HG03139 (cell line): ENCODE results near the gene FLYWCH1.

Source experiments
- ATAC-seq: cut with Tn5 transposase; IDR thresholded peaks from one replicate; pipeline ENCODE4 v1.9.1; 2021; ENCODE audit not compliant: unreplicated experiment

Gene FLYWCH1

DNA sequence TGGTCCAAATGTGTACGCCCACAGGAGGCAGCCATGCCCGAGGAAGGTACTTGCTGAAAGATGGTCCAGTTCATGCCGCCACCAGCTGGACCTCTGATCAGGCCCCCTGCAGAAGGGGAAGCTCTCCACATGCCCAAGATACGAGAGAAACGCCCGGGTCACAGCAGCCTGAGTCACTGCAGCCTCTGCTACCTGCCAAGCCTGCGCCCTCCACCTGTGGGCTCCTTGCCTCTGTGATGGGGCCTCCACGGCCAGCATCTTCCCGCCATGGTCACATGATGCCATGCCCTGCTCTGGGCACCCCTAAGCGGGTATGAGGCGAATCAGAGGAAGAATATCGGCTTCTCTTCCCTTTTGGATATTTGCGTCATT, 38.6 kb downstream of the FLYWCH1 start:
- no peak for ATAC-seq

DNA sequence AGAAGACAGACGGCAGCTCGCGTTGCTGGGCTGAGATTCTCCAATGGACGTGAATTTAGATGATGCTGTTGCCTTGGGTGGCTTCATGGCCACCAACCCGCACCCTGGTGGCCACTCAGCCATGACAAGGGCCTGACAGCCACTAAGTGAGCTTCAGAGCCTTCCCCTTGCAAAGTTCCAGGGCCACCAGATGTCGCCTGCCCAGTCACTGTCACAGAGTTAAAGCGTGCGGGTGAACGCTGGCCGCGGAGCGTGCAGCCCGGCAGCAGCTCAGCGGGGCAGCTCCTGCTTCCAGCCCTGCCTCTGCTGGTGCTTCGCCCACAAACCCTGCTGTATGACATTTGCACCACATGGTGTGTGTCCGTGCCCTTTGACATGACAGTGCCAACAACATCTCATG, 39.0 kb downstream of the FLYWCH1 start:
- ATAC-seq = no peak

DNA sequence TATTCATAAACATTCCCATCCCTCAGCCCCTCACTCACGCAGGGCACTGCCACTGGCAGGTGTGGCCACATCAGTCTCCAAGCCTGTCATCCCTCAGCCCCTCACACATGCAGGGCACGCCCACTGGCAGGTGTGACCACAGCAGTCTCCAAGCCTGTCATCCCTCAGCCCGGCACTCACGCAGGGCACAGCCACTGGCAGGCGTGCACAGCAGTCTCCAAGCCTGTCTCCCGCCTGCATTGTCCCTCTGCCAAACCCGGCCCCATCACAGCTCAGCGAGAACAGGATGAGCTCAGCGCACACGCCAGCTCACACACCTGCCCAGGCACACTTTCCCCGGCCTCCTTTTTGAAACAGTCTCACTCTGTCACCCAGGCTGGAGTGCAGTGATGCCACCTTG, 40.9 kb downstream of the FLYWCH1 start:
- no peak for ATAC-seq

DNA sequence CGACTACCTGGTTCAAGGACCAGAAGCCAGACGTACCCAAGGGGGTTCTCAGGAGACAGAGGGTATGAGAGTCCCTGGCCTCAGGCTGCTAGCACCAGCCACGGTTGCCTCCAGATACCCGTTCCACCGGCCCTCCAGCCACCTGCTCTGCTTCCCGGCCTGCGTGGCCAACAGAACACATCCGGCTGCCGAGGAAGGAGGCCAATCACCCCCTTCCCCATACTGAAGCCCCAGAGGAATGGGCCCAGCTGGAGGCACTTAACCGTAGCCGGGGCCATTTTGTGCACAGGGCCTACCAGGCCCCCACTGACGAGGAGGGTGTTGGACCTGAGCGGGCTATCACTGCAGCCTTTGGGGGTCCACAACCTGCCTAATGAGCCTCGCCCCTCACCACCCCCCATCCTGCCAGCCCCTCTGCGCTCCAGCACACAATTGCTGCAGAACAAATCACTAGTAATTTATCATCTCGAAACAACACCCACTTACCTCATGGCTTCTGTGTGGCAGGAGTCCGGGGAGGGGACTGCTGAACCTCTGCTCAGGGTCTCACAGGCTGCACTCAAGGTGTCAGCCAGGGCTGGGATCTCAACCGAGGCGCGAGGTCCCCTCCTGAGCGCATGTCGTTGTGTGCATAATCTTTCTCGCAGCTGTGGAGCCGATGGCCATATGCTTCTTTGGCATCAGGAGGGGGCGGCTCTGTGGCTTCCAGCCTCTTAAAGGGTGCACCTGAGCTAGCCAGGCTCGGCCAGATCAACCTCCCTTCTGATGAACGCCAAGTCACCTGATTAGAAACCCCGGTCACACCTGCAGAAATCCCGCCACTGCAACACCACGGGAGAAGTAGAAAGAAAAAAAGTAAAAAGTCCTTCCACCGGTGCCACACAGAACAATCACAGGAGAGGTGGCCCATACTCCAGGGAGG, 42.2 kb downstream of the FLYWCH1 start:
- ATAC-seq = no peak

DNA sequence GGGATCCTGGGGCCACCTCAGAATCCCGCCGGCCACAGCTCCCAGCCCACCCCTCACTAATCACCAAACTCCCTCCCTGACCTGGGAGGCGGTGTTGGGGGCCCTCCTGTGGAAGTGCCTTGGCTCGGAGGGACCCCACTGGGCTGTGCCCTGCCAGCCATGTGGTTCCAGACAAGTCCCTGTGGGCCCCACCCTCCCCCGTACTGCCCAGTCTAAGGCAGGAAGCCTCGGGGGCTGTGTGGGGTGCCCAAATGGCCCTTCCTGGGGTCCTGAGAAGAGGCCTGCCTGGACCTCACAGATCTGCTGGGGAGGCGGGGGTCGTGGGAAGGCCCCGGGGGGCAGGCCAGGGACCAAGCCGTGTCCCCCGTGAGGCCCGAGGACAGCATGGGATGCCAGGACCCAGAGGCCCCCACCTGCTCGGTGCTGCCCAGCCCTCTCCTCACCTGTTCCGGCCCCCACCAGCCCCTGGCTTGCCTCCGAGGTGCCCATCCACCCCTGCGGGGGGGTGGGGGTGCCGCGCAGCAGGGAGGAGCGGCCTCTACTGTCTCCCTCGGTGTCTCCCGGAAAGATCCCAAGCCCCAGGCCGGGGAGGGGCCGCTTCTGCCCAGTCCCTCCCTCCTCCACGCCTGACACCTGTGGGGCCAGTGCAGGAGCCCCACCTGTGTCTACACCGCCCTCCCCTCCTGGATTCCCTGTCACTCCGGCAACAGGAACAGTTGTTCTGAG, 43.1 kb downstream of the FLYWCH1 start:
- ATAC-seq = no peak

DNA sequence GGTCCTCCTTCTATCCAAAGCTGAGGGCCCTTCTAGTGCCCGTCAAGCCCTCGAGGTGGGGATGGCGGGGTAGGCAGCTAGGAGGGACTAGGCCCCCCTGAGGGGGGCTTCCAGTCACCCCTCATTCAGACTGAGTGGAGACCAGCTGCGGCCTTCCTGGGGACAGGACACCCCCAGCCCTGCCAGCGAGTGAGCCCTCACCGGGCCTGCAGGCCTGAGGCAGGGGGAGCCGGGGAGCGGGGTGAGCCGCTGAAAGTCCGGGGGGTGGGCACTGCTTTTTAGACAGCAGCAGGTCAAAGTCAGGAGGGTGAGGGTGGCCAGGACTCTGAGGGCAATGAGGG, 43.7 kb downstream of the FLYWCH1 start:
- ATAC-seq = no peak

DNA sequence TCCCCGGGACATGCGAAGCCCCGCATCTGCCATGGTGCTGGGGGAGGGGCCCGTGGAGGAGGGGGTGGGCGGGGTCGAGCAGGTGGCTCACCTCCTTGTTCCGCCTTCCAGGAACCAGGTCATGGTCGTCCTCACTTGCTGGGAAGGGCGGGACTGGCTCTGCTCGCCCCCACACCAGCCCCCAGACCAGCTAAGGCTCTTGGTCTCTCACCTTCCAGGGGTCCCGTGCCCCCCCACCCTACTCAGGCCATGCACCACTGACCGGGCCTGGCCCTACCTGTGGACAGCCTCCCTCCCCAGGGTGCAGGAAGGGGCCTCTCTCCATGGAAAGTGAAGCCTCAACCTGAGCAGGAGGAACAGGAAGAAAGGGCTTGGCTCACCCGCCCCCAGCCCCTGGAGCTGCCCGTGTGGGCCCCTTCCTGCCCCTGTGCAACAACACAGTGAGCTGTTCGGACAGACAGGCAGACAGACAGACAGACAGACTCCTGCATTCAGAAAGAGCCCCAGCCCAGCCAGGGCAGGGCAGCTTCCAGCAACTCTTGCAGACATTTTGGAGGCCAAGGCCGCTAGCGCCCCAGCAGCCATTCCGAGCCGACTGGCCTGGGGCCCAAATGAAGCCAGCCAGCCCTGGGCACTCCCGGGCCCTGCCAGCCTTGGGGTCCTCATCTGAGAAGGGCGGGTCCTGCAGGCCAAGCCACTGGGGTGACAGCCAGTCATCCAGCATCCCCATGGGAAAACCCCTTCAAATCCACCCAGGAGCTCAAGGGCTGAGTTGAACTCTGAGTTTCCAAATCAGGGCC, 44.2 kb downstream of the FLYWCH1 start:
- no peak for ATAC-seq

DNA sequence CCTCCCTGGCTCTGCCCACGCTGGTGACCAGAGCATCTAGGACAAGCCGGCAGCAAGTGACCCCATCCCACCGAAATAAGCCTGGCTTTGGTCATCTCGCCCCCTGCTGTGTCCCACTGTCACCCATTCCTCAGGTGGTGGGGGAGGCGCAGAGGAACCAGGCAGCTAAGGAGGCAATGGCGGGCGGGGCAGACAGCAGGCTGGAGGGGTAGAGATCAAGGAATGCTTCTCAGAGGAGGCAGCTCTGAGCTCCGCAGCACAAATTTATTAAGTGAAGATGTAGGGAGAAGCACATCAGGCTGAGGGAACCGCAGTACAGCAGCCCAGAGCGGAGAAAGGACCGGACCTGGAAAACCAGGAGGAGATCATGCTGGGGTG, 44.8 kb downstream of the FLYWCH1 start:
- ATAC-seq = no peak

DNA sequence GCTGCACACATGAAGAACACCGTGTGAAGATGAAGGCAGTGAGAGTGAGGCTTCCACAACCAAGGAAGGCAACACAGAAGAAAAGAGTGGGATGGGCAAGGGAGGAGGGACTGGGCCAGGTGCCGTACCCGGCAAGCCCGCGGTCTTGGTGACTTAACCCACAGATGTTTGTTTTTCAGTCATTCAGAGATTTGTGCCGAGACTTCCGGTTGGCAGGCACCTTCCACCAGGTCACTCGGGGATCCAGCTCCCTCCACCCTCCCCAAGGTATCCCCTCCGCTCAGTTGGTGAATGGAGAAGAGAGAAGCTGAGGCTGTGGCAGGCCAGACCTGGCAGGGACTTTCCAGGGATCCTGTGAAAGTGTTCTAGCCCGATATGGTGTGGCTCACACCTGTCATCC, 47.5 kb downstream of the FLYWCH1 start:
- no peak for ATAC-seq

DNA sequence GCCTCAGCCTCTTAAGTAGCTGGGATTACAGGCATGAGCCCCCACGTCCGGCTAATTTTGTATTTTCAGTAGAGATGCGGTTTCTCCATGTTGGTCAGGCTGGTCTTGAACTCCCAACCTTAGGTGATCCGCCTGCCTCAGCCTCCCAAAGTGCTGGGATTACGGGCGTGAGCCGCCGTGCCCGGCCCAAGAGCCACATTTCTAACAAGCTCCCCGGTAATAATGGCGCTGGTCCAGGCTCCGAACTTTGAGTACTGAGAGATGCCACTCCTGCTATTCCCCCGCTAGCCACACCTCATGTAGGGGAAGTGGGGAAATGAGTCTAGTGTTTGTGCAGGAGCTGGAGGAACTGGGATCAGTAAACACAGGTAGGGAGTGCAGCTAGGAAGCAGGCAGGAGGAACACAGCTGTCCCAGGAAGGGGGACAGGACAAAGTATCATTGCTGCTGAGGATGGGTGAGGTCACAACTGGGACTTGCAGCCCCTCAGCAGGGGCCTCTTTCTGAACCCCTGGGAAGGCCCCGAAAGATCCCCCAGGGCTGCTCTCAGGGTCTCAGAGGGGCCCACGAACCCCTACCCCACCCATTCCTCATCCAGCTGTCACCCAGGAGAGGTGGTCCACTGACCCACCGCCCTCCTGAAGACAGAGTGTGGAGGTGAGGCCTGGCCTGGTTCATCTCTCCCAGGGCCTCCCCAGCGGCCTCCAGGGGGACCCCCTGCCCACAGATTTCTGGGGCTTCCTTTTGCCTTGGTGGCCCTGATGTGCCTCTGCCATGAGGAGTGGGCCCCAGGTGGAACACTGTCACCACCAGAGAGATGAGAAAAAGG, 48.7 kb downstream of the FLYWCH1 start:
- no peak for ATAC-seq

DNA sequence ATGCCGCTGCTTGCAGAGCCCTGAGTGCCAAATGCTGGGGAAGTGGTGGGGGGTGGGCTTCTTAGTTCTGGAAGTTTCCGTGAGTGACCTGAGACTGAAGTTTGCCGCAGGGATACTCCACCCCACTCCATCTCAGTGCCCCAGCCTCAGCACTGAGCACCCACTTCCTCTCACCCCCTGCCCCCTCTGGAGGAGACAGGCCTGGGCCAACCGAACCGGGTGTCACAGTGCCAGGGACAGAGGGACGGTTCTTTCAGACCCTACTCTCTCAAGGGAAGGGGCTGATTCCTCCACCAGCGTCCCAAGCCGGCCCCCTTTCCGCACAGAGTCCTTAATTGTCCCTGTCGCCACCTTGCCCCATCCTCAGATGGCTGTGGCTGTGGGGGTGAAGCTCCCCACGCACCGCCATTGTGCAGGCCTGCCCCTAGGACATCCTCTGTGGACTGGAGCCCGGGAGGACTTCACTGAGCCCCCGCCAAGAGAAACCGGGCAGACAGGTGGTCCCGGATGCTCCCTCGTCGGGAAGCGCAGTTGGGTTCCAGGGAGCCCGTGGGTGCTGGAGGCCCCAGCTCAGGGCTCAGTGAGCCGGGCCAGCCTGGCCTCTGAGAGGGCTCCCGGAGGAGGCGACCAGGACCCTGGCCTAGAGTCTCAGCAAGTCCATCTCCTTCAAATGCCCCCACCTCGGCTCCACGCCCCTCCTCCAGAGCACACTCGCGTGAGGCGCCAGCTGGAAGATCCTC, 50.8 kb downstream of the FLYWCH1 start:
- no peak for ATAC-seq

DNA sequence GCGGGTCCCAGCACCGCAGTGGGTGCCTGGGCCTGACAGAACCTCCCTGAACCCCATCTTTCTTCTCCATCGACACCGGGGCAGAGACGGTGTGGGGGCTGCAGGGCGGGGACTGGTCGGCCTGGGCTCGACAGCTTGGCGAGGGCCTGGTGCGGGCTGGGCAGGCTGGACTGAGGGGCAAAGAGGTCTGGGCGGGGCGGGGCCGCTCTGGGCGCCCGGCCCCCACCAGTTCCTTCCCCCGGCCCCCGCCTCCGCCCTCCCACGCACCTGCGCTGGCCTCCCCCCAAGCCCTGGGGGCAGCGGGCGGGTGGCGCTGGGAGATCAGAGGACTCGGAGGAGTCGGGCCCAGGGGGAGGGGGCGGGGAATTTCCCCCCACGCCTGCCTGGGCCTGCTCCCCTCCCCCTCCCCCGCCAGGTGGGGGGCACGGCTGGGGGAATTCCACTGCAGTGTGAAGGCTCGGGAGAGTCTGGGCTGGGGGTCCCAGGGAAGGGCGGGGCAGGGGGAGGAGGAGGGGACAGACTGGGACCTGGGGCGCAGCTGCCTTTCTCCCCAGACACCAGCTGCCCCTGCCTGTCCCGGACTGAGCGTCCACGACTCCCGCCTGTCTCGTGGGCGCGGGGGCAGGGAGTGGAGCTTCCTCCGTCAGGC, 51.5 kb downstream of the FLYWCH1 start:
- no peak for ATAC-seq

DNA sequence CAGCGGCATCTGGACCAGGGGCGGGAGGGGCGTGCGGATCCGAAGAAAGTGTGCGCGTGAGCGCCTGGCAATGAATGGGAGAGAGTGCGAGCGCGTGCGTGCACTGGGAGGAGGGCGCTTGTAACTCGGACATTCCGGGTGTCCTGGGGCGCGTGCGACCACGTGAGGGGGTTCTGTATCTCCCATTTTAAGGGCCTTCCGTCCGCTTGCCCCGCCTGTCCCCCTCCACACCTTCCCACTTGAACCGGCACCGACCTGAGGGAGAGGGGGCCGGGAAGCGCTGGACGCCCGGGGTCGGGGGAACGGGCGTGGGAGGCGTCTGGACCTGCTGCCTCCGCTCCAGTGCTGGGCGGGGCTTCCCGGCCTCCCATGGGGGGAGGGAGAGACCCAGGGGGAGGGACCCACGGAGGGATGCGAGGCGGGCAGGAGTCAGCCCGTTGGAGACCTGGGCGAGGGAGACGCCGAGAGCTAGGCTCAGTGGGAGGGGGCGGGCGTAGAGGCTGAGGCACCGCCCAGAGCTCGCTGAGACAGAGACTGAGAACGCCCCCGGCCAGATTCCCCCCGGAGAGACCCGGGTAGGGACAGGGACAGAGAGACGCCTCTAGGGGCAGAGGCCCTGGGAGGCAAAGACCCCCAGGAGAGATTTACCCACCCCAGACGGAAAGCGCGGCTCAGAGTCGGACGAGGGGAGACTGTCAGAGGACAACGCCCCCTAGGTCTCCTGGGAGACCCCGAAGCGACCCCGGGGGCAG, 52.2 kb downstream of the FLYWCH1 start, which contains the start of gene KREMEN2:
TSS of gene KREMEN2 (plus strand) at position 553 of the 752 bp plus-strand sequence. CDS start 246 bp downstream, outside the sequence.
- no peak for ATAC-seq

DNA sequence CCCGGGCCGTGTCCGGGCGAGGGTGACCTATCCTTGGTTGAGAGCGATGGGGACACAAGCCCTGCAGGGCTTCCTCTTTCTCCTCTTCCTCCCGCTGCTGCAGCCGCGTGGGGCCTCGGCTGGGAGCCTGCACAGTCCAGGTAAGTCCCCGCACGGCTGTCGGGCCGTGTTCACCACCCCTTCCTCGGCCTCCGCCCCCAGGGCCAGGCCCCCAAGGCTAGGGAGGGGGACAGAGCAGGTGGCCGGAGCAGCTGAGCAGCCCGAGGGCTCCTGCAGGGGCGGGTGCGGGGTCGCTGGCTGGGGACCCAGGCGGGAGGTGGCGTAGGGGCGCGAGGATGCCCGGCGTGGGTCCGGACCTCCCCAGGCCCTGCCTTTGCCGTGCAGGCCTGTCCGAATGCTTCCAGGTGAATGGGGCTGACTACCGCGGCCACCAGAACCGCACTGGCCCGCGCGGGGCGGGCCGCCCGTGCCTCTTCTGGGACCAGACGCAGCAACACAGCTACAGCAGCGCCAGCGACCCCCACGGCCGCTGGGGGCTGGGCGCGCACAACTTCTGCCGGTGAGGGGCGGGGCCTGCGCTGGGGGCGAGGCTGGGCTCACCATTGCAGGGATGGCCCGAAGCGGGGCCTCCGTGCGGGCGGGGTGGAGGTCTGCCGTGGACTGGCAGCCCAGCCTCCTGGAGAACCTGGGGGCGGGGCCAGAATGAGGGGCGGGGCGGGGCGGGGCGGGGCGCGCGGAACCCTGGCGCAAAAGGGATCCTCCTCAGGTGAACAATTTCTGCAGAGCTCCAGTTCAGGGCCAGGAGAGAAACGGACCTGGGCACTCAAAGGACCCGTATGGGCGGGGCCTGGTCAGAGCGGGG, 53.0 kb downstream of the FLYWCH1 start:
- no peak for ATAC-seq

DNA sequence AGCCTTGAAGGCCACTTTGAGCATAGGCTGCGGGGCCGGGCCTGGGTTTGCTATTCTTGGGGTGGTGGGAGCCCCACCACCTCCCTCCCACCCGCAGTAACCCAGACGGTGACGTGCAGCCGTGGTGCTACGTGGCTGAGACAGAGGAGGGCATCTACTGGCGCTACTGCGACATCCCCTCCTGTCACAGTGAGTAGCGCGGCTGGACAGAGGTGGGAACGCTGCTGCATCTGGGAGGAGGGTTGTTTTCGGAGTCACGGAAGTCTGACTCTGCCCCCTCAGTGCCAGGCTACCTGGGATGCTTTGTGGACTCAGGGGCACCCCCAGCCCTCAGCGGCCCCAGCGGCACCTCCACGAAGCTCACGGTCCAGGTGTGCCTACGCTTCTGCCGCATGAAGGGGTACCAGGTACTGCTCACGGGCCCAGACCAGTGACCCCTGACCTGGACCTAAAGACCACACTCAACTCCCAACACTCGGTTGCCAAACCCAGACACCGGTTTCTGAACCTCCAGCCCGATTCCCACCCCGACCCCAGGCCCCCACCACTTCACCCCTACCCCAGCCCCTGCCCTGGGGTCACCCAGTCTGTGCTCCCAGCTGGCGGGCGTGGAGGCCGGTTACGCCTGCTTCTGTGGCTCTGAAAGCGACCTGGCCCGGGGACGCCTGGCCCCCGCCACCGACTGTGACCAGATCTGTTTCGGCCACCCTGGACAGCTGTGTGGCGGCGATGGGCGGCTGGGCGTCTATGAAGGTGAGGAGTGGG, 54.5 kb downstream of the FLYWCH1 start:
- ATAC-seq = no peak

DNA sequence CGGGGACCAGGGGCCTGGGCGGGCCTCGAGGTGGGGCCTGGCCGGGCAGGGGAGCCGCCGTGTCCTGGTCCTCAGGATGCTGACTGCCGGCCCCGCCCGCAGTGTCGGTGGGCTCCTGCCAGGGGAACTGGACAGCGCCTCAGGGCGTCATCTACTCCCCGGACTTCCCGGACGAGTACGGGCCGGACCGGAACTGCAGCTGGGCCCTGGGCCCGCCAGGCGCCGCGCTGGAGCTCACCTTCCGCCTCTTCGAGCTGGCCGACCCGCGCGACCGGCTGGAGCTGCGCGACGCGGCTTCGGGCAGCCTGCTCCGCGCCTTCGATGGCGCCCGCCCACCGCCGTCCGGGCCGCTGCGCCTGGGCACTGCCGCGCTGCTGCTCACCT, 55.1 kb downstream of the FLYWCH1 start:
- ATAC-seq = no peak

DNA sequence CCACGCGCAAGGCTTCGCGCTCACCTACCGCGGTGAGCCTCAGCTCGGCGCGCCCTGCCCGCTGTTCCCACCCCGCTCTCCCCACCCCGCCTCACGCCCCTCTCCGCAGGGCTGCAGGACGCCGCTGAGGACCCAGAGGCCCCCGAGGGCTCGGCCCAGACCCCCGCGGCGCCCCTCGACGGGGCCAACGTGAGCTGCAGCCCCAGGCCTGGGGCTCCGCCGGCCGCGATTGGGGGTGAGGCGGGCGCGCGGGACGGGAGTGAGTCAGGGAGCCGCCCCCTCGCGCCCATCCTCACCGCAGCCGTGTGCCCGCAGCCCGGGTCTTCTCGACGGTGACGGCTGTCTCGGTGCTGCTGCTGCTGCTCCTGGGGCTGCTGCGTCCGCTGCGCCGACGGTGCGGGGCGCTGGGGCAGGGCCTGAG, 55.5 kb downstream of the FLYWCH1 start:
- no peak for ATAC-seq
